Right ventricle myocardium inferior (tissue), 1 donor: ENCODE data around the gene USP40. TPM values are rescaled to one million over a fixed set of nuclear protein-coding genes. Genes with fewer than 3 reads are reported as not detected.

Source experiments
- ATAC-seq: fragments of 200-7000 bp; cut with Tn5 transposase; one replicate; pipeline ENCODE4 v1.9.1; 2020; ENCODE audit warnings: mild to moderate bottlenecking, moderate library complexity
- DNase-seq: peaks from one replicate; pipeline ENCODE4 v3.0.0; 2021; ENCODE audit errors: missing footprints
- intact Hi-C: fragments of 100-400 bp; cut with DNase I; formaldehyde crosslinking; loops from one replicate; pipeline ENCODE4 v1.11.0; 2022
- total RNA-seq: library from RNA; stranded (reverse); fragmentation: NEBNext Ultra II Directional; extraction: Animal tissue kit (Norgen Biotek cat#: 25700); gene quantifications from one replicate; pipeline ENCODE4 v1.2.1, GENCODE V29; 2021
- donor health status: DM: no; HTN: yes; CAD: no; lungs with severe emphysema.

Gene USP40
- total RNA-seq, 1 donor from 2014 or later = 17.2 TPM

DNA sequence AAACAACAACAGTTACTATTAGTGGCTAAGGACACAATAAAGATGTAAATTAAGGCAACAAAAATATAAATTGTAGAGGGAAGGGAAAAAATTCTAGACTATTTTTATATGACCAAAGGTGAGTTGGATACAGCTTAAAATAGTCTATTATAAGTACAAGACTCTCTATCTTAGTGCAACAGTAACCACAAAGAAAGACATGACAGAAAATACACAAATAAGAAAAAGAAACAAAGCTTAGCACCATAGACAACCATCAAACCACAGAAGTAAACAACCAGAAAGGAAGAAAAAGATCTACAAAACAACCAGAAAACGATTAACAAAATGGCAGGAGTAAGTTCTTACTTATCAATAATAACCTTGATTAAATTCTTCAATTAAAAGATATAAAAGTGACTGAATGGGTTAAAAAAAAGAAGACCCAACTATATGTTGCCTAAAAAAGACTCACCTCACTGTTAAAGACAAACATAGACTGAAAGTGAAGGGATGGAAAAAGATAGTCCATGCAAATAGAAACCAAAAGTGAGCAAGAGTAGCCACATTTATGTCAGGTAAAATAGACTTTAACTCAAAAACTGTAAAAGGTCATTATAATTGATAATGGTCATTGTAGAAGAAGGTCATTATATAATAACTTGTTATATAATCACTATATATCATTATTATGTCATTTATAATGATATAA, 62.5 kb downstream of the USP40 start:
- intact Hi-C loops = no loop called here
- no peak for ATAC-seq
- no peak for DNase-seq

- DNase-seq (no peak), ATAC-seq (no peak)
- intact Hi-C loops = no loop called here
These were observed 63.1 kb downstream of the USP40 start for GRCh38 chr2:233503481-233503880.

DNA sequence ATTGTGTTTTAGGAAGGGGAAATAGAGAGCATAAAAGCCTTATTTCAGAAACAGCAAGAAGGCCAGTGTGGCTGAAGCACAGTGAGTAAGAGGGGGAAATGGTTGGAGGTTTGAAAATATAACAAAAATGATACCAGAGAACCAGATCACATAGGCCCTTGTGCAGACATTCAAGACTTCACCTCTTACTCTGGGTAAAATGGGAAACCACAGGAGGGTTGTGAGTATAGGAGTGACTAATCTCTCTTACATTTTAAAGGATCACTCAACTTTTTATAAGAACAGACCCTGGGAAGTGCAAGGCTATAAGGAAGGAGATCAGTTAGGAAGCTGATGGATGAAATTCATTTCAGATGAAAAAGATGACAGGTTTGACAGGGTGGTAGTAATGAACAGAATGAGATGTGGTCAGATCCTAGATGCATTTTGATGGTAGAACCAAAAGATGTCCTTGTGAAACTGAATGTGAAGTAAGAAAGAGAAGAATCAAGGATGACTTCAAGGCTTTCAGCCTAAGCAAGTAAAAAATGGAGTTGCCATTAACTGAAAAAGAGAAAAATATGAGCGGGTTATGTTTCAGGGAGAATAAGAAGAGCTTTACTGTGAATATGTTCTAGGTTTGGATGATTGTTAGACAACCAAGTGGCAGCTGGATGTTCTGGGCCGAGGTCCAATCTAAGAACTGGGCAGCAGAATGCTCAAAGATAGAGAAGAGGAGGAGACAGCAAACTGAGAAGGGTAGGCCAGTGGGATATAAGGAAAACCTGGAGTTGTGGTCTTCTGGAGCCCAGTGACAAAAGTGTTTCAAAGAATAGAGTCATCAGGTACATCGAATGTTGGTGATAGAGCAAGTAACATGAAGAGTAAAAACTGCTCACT, 65.1 kb downstream of the USP40 start:
- ATAC-seq (no peak), DNase-seq (no peak)
- intact Hi-C loops = no loop called here

GRCh38 chr2:233499928-233500327, 66.7 kb downstream of the USP40 start:
- intact Hi-C loops = no loop called here
- no peak for DNase-seq
- no peak for ATAC-seq

DNA sequence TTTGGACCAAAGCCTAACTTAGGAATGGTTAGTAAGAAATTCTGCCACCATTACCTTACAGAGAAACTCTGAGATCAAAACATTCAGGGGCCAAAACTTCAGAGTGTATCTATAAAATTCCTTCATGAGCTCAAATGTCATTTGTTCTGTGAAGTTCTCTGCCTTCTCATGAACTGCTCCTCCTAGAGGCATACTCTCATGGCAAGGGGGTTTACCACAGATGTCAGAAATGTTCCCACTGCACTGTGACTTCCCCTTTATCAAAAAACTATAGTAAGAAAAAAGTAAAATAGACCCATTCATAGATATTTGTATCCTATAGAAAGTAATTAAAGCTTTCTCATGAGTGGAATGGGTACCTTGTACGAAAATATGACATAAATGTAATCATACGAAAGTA, 68.5 kb downstream of the USP40 start:
- ATAC-seq (no peak), DNase-seq (no peak)
- intact Hi-C loops = no loop called here

DNA sequence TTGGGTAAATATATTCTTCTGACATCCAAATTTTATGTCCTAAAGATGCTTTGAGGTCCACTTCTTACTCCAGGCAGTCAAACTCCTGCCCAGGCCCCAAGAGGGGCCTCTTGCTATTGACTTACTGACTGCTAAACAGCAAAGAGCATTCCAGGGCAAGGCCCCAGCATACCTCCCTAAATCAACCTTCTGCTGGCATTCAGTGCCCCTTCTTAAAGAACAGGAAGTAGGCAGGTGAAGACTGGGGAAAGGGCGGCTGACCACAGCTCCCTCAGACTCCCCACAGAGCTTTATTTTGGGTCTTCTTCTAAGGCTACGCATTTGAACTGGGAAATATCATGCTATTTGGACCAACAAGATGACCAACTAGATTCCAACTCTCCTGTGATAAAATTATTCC, 68.9 kb downstream of the USP40 start:
- ATAC-seq = no peak
- no peak for DNase-seq
- intact Hi-C loops = no loop called here

DNA sequence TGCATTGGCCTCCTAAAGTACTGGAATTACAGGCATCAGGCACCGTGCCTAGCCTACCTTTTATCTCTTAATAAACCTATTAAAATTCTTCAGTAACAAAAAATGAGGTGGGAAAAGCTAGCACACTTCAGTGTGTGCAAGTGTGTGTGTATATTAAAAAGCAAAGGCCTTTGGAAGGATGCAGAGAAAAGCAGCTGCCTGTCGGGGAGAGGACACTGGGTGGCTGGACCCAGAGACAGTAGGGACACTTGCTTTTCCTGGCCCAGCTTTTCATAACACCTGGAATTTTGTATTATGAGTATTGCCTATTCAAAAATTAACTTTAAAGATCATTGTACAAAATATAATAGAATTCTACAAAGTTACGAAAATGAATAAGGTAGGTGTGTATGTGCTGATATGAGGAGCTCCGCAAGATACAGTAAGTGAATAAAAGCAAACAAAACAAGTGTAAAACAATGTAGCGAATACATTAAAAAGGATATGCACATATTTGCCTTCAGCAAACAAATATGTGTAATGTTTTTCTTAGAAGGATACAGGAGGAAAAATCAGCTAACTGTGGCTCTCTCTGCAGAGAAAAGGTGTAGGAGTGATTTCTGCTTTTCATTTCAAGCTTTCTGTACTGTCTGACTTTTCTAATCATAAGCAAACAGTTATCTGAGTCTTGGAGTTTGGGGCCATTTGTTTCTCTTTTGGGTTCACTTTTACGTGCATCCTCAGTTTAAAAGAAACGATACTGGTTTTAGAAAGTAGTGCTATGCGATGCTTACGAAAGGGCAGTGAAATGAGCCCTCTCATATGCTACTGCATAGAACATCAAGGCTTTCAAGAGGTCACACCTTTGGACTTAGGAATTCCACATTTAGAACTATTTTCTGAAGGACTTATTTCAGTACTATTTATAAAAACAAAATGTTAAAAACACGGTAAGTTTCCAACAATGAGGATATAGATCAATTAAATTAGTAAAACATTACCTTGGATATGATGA, 70.8 kb downstream of the USP40 start:
- no peak for DNase-seq
- intact Hi-C loops = no loop called here
- ATAC-seq = no peak

DNA sequence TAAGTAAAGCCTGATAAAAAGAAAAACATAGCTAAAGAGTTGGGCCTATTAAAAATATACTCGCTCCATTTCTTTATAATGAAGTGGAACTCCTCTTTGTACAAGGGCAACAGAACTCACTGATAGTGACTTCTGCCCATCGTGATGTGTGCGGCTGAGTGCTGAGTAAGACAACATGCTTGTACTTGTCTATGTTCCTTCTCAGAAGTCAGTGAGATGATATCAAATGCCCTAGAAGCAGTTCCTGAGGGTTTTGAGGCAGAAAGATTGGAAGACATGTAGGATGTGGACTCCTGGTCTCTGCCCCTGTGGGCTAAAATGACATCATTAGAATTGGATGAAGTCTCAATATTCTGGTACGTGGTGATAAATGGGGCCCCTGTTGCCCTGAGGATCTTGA, 73.8 kb downstream of the USP40 start:
- intact Hi-C loops = no loop called here
- DNase-seq (no peak), ATAC-seq (no peak)

DNA sequence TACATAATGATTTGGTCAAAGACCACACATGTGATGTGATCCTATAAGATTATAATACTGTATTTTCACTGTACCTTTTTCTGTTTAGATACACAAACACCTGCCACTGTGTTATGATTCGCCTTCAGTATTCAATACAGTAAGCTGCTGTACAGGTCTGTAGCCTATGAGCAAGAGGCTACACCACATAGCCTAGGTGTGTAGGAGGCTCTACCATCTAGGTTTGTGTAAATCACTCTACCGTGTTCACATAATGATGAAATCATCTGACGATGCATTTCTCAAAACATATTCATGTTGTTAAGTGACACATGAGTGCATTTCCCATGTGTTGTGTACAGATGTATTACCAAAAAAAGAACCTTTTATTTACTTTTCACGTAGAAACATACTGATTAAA, 74.5 kb downstream of the USP40 start:
- no peak for ATAC-seq
- intact Hi-C loops = no loop called here
- DNase-seq = no peak

- DNase-seq (no peak), ATAC-seq (no peak)
- intact Hi-C loops = no loop called here
These were observed 75.3 kb downstream of the USP40 start for GRCh38 chr2:233491326-233491725.

DNA sequence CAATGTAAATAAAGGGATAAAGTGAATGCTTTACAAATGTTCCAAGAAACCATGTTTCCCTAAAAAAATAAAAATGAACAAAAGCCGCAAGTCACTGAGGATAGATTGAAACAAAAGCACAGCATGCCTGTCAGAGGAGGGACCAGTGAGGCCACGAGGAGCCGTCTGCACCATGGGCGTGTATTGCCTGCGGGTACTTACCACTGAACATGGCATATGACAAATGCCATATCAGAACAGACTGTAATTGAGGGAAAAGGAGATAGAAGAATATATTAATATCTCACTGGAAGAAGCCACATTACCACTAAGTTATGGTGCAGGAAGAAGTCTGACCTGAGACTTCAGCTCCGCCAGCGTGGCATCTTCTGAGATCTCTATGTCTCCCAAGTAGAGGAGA, 75.8 kb downstream of the USP40 start:
- no peak for ATAC-seq
- no peak for DNase-seq
- intact Hi-C loops = no loop called here

- intact Hi-C loops = no loop called here
- DNase-seq (no peak), ATAC-seq (no peak)
These were observed 76.9 kb downstream of the USP40 start for GRCh38 chr2:233489666-233490065.

GRCh38 chr2:233489143-233489542, 77.4 kb downstream of the USP40 start:
- intact Hi-C loops = no loop called here
- ATAC-seq = no peak
- no peak for DNase-seq

- intact Hi-C loops = no loop called here
- DNase-seq = no peak
- ATAC-seq = no peak
These were observed 78.7 kb downstream of the USP40 start for GRCh38 chr2:233487748-233488345.

- intact Hi-C loops = no loop called here
- ATAC-seq = no peak
- no peak for DNase-seq
These were observed 79.6 kb downstream of the USP40 start for GRCh38 chr2:233486778-233487552.

- intact Hi-C loops = no loop called here
- no peak for ATAC-seq
- DNase-seq = no peak
These were observed 80.2 kb downstream of the USP40 start for GRCh38 chr2:233486357-233486756.

GRCh38 chr2:233485726-233486125, 80.9 kb downstream of the USP40 start:
- ATAC-seq (no peak), DNase-seq (no peak)
- intact Hi-C loops = no loop called here

GRCh38 chr2:233482616-233483015, 84.0 kb downstream of the USP40 start:
- DNase-seq (no peak), ATAC-seq (no peak)
- intact Hi-C loops = no loop called here
